GM12878 (cell line): Measurements from ENCODE around the gene GPR179. TPM values are rescaled to one million over a fixed set of nuclear protein-coding genes. Genes with fewer than 3 reads are reported as not detected.

Experiments used
- ATAC-seq: fragments of 200-7000 bp; cut with Tn5 transposase; 3 replicates; pipeline ENCODE4 v1.9.1; 2020; ENCODE audit warnings: mild to moderate bottlenecking, moderate library complexity
- BruUV-seq: library from RNA; stranded (reverse); fragments of 400-500 nt; replicated peaks from 2 replicates; lab custom pipeline; 2021; lab: Mats Ljungman, UMichigan
- CTCF ChIA-PET: fragments of 300-600 bp; sonication (Branson Sonifier 250); formaldehyde crosslinking; extraction: SDS; loops from one replicate; lab custom pipeline; 2021; ENCODE audit warnings: inconsistent platforms; lab: Yijun Ruan, JAX
- POLR2A ChIA-PET: fragments of 350-600 bp; formaldehyde crosslinking; extraction: SDS; loops from one replicate; lab custom pipeline; 2021; ENCODE audit warnings: inconsistent platforms; lab: Charles Lee
- RAD21 ChIA-PET: fragments of 300-600 bp; sonication (Branson Sonifier 250); formaldehyde crosslinking; loops from one replicate; lab custom pipeline; 2023; ENCODE audit warnings: antibody characterized with exemption; ENCODE audit not compliant: unreplicated experiment; lab: Charles Lee
- SMC1A ChIA-PET: fragments of 300-600 bp; sonication (Branson Sonifier 250); formaldehyde crosslinking; loops from one replicate; lab custom pipeline; 2023; ENCODE audit not compliant: unreplicated experiment, uncharacterized antibody; lab: Charles Lee
- DNase-seq: peaks from one replicate; pipeline ENCODE4 v3.0.0-alpha.2; 2011; ENCODE audit warnings: low read depth, low spot score
- FAIRE-seq: peaks from 3 replicates; lab custom pipeline; 2011; peaks lifted over from hg19 to GRCh38; lab: Jason Lieb, UNC
- H2AFZ ChIP-seq: 2 replicates; pipeline ENCODE4 v1.6.0; 2011; ENCODE audit warnings: low read depth, low read length, control low read depth; ENCODE audit not compliant: control insufficient read depth
- H3K27ac ChIP-seq: 2 replicates; pipeline ENCODE4 v1.5.1; 2011; ENCODE audit warnings: control low read depth; ENCODE audit not compliant: control insufficient read depth, insufficient read depth
- H3K27me3 ChIP-seq, 2 experiments: replicated peaks in 1 of 2; 2 replicates each; pipeline versions ENCODE4 v1.6.0 to v1.6.1; 2011; ENCODE audit warnings: low read length in 1 of 2; ENCODE audit not compliant: control insufficient read depth in 2 of 2, insufficient read depth in 2 of 2
- H3K36me3 ChIP-seq, 2 experiments: 2 replicates each; pipeline ENCODE4 v1.5.1; 2011; ENCODE audit warnings: low read length in 1 of 2; ENCODE audit not compliant: control insufficient read depth in 2 of 2, insufficient read depth in 2 of 2
- H3K4me1 ChIP-seq: 2 replicates; pipeline ENCODE4 v1.6.1; 2011; ENCODE audit warnings: mild to moderate bottlenecking, low read length, moderate library complexity, mixed read lengths; ENCODE audit not compliant: control insufficient read depth, insufficient read depth
- H3K4me2 ChIP-seq: 2 replicates; pipeline ENCODE4 v1.6.0; 2011; ENCODE audit warnings: control low read depth; ENCODE audit not compliant: control insufficient read depth, insufficient read depth
- H3K4me3 ChIP-seq: fragments of 200-600 bp; sonication (generic); 2 replicates; pipeline ENCODE4 v1.5.1; 2016
- H3K79me2 ChIP-seq: 2 replicates; pipeline ENCODE4 v1.6.0; 2011; ENCODE audit warnings: low read length; ENCODE audit not compliant: control insufficient read depth, insufficient read depth
- H3K9ac ChIP-seq: 2 replicates; pipeline ENCODE4 v1.8.0; 2011; ENCODE audit warnings: low read length, control low read depth, mixed read lengths; ENCODE audit not compliant: control insufficient read depth, insufficient read depth
- H3K9me3 ChIP-seq: replicated peaks from 3 replicates; pipeline ENCODE4 v1.5.1; 2011; ENCODE audit warnings: mild to moderate bottlenecking, low read length; ENCODE audit not compliant: control insufficient read depth, insufficient read depth
- H4K20me1 ChIP-seq: 2 replicates; pipeline ENCODE4 v1.6.0; 2011; ENCODE audit not compliant: control insufficient read depth, insufficient read depth
- CBFB ChIP-seq: IDR thresholded peaks from 2 replicates; pipeline ENCODE4 v1.6.1; 2016; ENCODE audit warnings: antibody characterized with exemption, low read depth
- EGR1 ChIP-seq, 2 experiments: IDR thresholded peaks; 1 replicate in 1 of 2; 2 replicates in 1 of 2; pipeline ENCODE4 v1.6.1; 2011 to 2012; ENCODE audit warnings: low read depth in 2 of 2, low read length in 2 of 2, borderline replicate concordance in 1 of 2, mild to moderate bottlenecking in 1 of 2, moderate library complexity in 1 of 2
- IRF3 ChIP-seq: fragments of 450-650 bp; IDR thresholded peaks from 2 replicates; pipeline ENCODE4 v1.6.1; 2014; ENCODE audit warnings: mild to moderate bottlenecking
- MAX ChIP-seq: IDR thresholded peaks from 2 replicates; pipeline ENCODE4 v1.6.1; 2012; ENCODE audit warnings: low read depth, low read length, improper control_type of control experiment
- MXI1 ChIP-seq: fragments of 150-350 bp; IDR thresholded peaks from 2 replicates; pipeline ENCODE4 v1.6.1; 2011; ENCODE audit warnings: low read depth, mild to moderate bottlenecking, inconsistent platforms, low read length, improper control_type of control experiment
- MYB ChIP-seq: fragments of 150-350 bp; IDR thresholded peaks from 2 replicates; pipeline ENCODE4 v1.6.1; 2014; ENCODE audit warnings: mild to moderate bottlenecking, low read depth, low read length, borderline replicate concordance
- PAX5 ChIP-seq: IDR thresholded peaks from 2 replicates; pipeline ENCODE4 v1.6.1; 2011; ENCODE audit warnings: low read depth, low read length, borderline replicate concordance
- PBX3 ChIP-seq: IDR thresholded peaks from 2 replicates; pipeline ENCODE4 v1.6.1; 2011; ENCODE audit warnings: mild to moderate bottlenecking, low read depth, low read length, moderate library complexity; ENCODE audit not compliant: insufficient replicate concordance
- RAD21 ChIP-seq: IDR thresholded peaks from 2 replicates; pipeline ENCODE4 v1.6.1; 2011; ENCODE audit warnings: mild to moderate bottlenecking, low read depth, low read length, moderate library complexity; ENCODE audit not compliant: insufficient read depth
- SIN3A ChIP-seq: IDR thresholded peaks from 2 replicates; pipeline ENCODE4 v1.6.1; 2012; ENCODE audit warnings: low read depth, low read length, improper control_type of control experiment
- TBL1XR1 ChIP-seq: IDR thresholded peaks from 2 replicates; pipeline ENCODE4 v1.6.1; 2012; ENCODE audit warnings: low read depth, low read length, improper control_type of control experiment
- TCF12 ChIP-seq: IDR thresholded peaks from 2 replicates; pipeline ENCODE4 v1.6.1; 2011; ENCODE audit warnings: low read depth, mild to moderate bottlenecking, low read length
- ZZZ3 ChIP-seq: IDR thresholded peaks from 2 replicates; pipeline ENCODE4 v1.6.1; 2011; ENCODE audit warnings: low read depth; ENCODE audit not compliant: control insufficient read depth, insufficient read length
- WGBS: methylation state at CpG from one replicate; pipeline ENCODE4 v1.1.6; 2016; ENCODE audit warnings: low lambda C conversion rate; ENCODE audit not compliant: insufficient replicate concordance, insufficient coverage; ENCODE audit errors: missing lambda C conversion rate; 5-methylcytosine and 5-hydroxymethylcytosine counted together
- in situ Hi-C: fragments of 300-500 bp; cut with MboI; formaldehyde crosslinking; loops from 9 replicates; pipeline ENCODE4 v1.14.3; 2018; ENCODE audit warnings: mixed read lengths
- intact Hi-C: fragments of 100-400 bp; cut with micrococcal nuclease; formaldehyde crosslinking; loops from one replicate; pipeline ENCODE4 v1.14.2; 2022; ENCODE audit not compliant: unreplicated experiment
- polyA plus RNA-seq, 11 experiments: library from polyadenylated mRNA; depleted of rRNA in 4 of 11; unstranded in 6 of 11; stranded (reverse) in 5 of 11; fragments of >200 nt; fragmentation: Nextera tagmentation in 4 of 11; fragmentation: Illumina TruSeq in 1 of 11; extraction: Ambion mirVana in 4 of 11; extraction: Trizol in 1 of 11; gene quantifications; 1 replicate in 1 of 11; 2 replicates in 10 of 11; pipeline versions ENCODE4 v1.2.1 to v1.2.3, GENCODE V29; 2011 to 2016; ENCODE audit warnings: inconsistent platforms in 2 of 11, missing spikeins in 2 of 11, low read depth in 1 of 11
- total RNA-seq, 4 experiments: library from RNA; depleted of rRNA in 3 of 4; stranded (reverse); fragments of >200 nt in 3 of 4; fragmentation: Illumina TruSeq in 1 of 4; extraction: Trizol in 1 of 4; gene quantifications; 2 replicates each; pipeline versions ENCODE4 v1.2.1 to v1.2.3, GENCODE V29; 2013 to 2021
- TF ChIP-seq, protein P1 (sequence below): fragments of 450-650 bp; IDR thresholded peaks from 2 replicates; pipeline ENCODE4 v1.6.1; 2017; ENCODE audit warnings: mild to moderate bottlenecking, low read depth, inconsistent platforms; ENCODE audit not compliant: poor library complexity, severe bottlenecking
- TF ChIP-seq, protein P2 (sequence below): fragments of 450-650 bp; formaldehyde crosslinking; IDR thresholded peaks from 2 replicates; pipeline ENCODE4 v1.4.0; 2020; ENCODE audit warnings: mild to moderate bottlenecking, moderate library complexity

The GPR179 gene
- total and polyA plus RNA-seq, 10 of the 15 experiments (the other 5 are each of a cell fraction or from before 2014, with no cell fraction given), result under 0.01 to 0.08 (median 0.01) TPM; not detected in 3

- WGBS, result 42% methylated on average over 7 of the region's 7 CpGs
- TF ChIP-seq ZZZ3 (no peak), TBL1XR1 (no peak), CBFB (no peak), RAD21 (no peak), PBX3 (no peak), PAX5 (no peak), MXI1 (no peak), MYB (no peak), TCF12 (no peak), EGR1 (IDR thresholded peaks at IDR 0.05; ENCODE audit: borderline replicate concordance in 1 of 2, low read depth in 2 of 2, low read length in 2 of 2) (no peak), IRF3 (no peak), SIN3A (no peak), MAX (no peak)
- TF ChIP-seq, protein P1, sequence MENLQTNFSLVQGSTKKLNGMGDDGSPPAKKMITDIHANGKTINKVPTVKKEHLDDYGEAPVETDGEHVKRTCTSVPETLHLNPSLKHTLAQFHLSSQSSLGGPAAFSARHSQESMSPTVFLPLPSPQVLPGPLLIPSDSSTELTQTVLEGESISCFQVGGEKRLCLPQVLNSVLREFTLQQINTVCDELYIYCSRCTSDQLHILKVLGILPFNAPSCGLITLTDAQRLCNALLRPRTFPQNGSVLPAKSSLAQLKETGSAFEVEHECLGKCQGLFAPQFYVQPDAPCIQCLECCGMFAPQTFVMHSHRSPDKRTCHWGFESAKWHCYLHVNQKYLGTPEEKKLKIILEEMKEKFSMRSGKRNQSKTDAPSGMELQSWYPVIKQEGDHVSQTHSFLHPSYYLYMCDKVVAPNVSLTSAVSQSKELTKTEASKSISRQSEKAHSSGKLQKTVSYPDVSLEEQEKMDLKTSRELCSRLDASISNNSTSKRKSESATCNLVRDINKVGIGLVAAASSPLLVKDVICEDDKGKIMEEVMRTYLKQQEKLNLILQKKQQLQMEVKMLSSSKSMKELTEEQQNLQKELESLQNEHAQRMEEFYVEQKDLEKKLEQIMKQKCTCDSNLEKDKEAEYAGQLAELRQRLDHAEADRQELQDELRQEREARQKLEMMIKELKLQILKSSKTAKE, result no peak
- TF ChIP-seq, protein P2, sequence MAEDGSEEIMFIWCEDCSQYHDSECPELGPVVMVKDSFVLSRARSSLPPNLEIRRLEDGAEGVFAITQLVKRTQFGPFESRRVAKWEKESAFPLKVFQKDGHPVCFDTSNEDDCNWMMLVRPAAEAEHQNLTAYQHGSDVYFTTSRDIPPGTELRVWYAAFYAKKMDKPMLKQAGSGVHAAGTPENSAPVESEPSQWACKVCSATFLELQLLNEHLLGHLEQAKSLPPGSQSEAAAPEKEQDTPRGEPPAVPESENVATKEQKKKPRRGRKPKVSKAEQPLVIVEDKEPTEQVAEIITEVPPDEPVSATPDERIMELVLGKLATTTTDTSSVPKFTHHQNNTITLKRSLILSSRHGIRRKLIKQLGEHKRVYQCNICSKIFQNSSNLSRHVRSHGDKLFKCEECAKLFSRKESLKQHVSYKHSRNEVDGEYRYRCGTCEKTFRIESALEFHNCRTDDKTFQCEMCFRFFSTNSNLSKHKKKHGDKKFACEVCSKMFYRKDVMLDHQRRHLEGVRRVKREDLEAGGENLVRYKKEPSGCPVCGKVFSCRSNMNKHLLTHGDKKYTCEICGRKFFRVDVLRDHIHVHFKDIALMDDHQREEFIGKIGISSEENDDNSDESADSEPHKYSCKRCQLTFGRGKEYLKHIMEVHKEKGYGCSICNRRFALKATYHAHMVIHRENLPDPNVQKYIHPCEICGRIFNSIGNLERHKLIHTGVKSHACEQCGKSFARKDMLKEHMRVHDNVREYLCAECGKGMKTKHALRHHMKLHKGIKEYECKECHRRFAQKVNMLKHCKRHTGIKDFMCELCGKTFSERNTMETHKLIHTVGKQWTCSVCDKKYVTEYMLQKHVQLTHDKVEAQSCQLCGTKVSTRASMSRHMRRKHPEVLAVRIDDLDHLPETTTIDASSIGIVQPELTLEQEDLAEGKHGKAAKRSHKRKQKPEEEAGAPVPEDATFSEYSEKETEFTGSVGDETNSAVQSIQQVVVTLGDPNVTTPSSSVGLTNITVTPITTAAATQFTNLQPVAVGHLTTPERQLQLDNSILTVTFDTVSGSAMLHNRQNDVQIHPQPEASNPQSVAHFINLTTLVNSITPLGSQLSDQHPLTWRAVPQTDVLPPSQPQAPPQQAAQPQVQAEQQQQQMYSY (CRISPR knock-in tag), result no peak
These were observed 11.0 kb downstream of the GPR179 start for GRCh38 chr17:38332735-38333134.

More at GRCh38 chr17:38332735-38333134, 11.0 kb downstream of the GPR179 start:
- RAD21 ChIA-PET, result interaction anchor here (0.7 kb wide), 1 partner anchor 82 kb away, joined by 3 read pairs; no protein-coding TSS in a partner anchor
- no TSS peak for BruUV-seq
- SMC1A ChIA-PET, result interaction anchor here (0.9 to 3.4 kb wide), 4 partner anchors 16 to 160 kb away, joined by 3 to 17 read pairs (median 3); no protein-coding TSS in a partner anchor
- Histone ChIP-seq H2AFZ (no peak overlapping the region), H4K20me1 (no peaks in the 10 kb centered on the region), H3K36me3 (no peaks in the 10 kb centered on the region), H3K9ac (no peak overlapping the region), H3K27me3 (no peaks in the 10 kb centered on the region), H3K9me3 (no peaks in the 10 kb centered on the region), H3K79me2 (no peaks in the 10 kb centered on the region), H3K4me1 (no peaks in the 10 kb centered on the region), H3K4me2 (no peak overlapping the region), H3K4me3 (no peak overlapping the region), H3K27ac (no peak overlapping the region)
- POLR2A ChIA-PET, result no interaction called here
- in situ Hi-C loops, result no loop called here
- CTCF ChIA-PET, result interaction anchor here (0.5 to 4.9 kb wide), 11 partner anchors 9 to 226 kb away, joined by 3 to 36 read pairs (median 3); no protein-coding TSS in a partner anchor
- no peak for DNase-seq
- FAIRE-seq, result no peak
- intact Hi-C loops, result no loop called here
- ATAC-seq, result no peak
